ENCODE data around the gene OSBP2. TPM values are rescaled to one million over a fixed set of nuclear protein-coding genes. Genes with fewer than 3 reads are reported as not detected.

Gene OSBP2
- total and polyA plus RNA-seq, 10 donors = 0.38 to 41.4 (median 6.5) TPM

DNA sequence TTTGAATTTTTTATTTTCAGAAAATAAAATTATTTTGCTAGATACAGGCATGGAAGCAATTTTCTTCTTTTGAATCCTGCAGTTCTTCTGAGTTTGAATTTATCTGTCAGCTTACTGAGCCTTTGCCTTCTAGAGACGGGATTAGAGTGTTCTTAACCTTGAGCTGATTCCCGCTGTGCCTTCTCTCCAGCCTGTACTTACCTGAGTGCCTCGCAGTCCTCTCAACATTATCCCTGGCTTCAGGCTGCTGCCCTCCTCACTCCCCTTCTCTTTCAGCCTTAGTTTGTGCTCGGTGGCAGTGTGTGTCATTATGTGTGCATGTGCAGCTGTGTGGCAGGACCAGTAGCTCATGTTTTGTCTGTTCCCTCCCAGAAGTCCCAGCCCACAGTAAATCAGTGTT, 24.3 kb downstream of the OSBP2 start:
- Histone ChIP-seq H3K9me3 (no peaks in the 10 kb centered on the region), H3K27me3 (replicated peaks in 1 of 7) (no peaks in the 10 kb centered on the region), H3K4me1 (peaks cover 0 to 8% (median 0%) of the 10 kb centered on the region in 6 donors), H3K27ac (peak overlapping the region in 1 of 8 donors; percentile 14), H3K36me3 (no peaks in the 10 kb centered on the region), H3K4me3 (no peak overlapping the region)
- intact Hi-C loops (cut with DNase I; ENCODE audit: low total_unique reads) = no loop called here
- TF ChIP-seq, protein P1, sequence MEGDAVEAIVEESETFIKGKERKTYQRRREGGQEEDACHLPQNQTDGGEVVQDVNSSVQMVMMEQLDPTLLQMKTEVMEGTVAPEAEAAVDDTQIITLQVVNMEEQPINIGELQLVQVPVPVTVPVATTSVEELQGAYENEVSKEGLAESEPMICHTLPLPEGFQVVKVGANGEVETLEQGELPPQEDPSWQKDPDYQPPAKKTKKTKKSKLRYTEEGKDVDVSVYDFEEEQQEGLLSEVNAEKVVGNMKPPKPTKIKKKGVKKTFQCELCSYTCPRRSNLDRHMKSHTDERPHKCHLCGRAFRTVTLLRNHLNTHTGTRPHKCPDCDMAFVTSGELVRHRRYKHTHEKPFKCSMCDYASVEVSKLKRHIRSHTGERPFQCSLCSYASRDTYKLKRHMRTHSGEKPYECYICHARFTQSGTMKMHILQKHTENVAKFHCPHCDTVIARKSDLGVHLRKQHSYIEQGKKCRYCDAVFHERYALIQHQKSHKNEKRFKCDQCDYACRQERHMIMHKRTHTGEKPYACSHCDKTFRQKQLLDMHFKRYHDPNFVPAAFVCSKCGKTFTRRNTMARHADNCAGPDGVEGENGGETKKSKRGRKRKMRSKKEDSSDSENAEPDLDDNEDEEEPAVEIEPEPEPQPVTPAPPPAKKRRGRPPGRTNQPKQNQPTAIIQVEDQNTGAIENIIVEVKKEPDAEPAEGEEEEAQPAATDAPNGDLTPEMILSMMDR (IDR thresholded peaks at IDR 0.05 in 8 of 11, conservative IDR thresholded peaks at IDR 0.05 in 3 of 11) = no peak
- no peak for TF ChIP-seq POLR2A (IDR thresholded peaks at IDR 0.05)
- TF ChIP-seq POLR2AphosphoS5 (IDR thresholded peaks at IDR 0.05) = no peak
- DNase-seq = no peak
- 89 to 93% (median 91%) methylated on average over 4 of the region's 4 CpGs for WGBS, 5 donors

DNA sequence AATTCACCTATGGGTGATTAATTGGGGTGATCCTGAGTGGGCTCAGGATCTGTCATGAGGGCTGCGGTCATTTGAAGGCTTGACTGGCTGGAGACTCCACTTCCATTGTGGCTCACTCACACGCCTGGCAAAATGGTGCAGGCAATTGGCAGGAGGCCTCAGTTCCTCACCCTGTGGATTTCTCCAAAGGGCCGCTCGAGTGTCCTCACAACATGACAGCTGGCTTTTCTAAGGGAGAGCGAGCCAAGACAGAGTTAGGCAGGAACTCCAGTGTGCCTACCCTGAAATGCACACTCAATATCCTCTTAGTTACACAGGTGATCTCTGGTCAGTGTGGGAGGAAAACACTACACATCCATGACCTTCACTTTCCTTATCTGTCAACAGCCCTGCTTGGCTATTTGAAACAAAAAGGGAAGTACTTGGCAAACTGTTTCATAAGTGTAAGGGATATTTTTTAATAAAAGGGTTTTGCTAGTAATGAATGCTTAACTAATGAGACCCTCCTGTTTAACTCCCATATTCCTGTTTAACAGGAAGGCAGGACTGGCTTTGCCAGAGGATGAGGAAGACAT, 25.7 kb downstream of the OSBP2 start:
- H3K4me3 ChIP-seq = no peak overlapping the region
- H3K27me3 ChIP-seq (replicated peaks in 1 of 7) = no peaks in the 10 kb centered on the region
- no peaks in the 10 kb centered on the region for H3K9me3 ChIP-seq
- WGBS, 5 donors = 49 to 78% (median 68%) methylated on average over 3 to 5 of the region's 5 CpGs
- no peaks in the 10 kb centered on the region for H3K36me3 ChIP-seq
- peaks cover 0 to 8% (median 0%) of the 10 kb centered on the region in 6 donors for H3K4me1 ChIP-seq
- intact Hi-C loops (cut with DNase I; ENCODE audit: low total_unique reads) = no loop called here
- TF ChIP-seq, protein P1 (IDR thresholded peaks at IDR 0.05 in 8 of 11, conservative IDR thresholded peaks at IDR 0.05 in 3 of 11) = no peak
- TF ChIP-seq POLR2A (IDR thresholded peaks at IDR 0.05) (no peak), POLR2AphosphoS5 (IDR thresholded peaks at IDR 0.05) (no peak)
- H3K27ac ChIP-seq = peak overlapping the region in 7 of 8 donors; percentile 35 to 70 (median 59)
- no peak for DNase-seq

DNA sequence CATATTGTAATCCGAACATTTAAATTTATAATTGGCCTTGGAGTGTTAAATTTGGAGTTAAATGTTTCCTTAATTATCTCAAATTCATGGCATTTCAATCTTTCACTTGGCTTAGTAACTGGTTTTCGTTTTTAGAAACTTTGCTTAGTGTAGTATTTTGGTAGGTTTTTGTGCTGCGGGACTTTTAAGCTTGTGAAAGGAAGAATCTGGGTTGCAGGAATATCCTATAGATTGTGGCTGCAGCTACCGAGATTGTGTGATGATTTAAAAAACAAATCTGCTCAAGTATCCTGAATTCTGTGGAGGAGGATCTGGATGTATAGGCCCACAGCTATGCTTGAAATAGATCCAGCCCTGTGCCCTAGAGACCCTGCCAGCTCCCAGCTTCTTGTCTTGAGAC, 27.1 kb downstream of the OSBP2 start:
- no peak for TF ChIP-seq POLR2AphosphoS5 (IDR thresholded peaks at IDR 0.05)
- no peak for TF ChIP-seq POLR2A (IDR thresholded peaks at IDR 0.05)
- TF ChIP-seq, protein P1 (IDR thresholded peaks at IDR 0.05 in 8 of 11, conservative IDR thresholded peaks at IDR 0.05 in 3 of 11) = no peak
- DNase-seq = no peak
- Histone ChIP-seq H3K4me3 (no peak overlapping the region), H3K4me1 (peaks cover 0 to 8% (median 0%) of the 10 kb centered on the region in 6 donors), H3K36me3 (no peaks in the 10 kb centered on the region), H3K27me3 (replicated peaks in 1 of 7) (no peaks in the 10 kb centered on the region), H3K27ac (no peak overlapping the region), H3K9me3 (no peaks in the 10 kb centered on the region)
- intact Hi-C loops (cut with DNase I; ENCODE audit: low total_unique reads) = no loop called here
- WGBS, 5 donors = 75 to 89% (median 83%) methylated on average over 4 of the region's 4 CpGs

DNA sequence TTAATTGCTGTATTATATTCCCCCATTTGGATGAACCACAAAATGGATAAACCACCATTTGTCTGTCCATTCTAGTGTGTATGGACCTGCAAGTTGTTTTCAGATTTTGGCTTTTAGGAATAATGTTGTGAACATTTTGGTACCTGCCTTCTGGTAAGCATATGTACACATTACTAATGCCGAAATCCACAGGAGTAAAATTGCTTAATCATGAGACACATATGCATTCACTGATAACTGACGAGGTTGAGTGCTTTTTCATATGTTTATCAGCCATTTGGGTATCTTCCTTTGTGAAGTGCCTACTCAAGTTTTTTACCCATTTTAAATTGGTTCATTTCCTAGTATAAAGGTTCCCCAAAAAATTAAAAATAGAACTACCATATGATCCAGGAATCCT, 34.2 kb downstream of the OSBP2 start:
- intact Hi-C loops (cut with DNase I; ENCODE audit: low total_unique reads) = no loop called here
- no peaks in the 10 kb centered on the region for H3K27me3 ChIP-seq (replicated peaks in 1 of 7)
- no peaks in the 10 kb centered on the region for H3K36me3 ChIP-seq
- 78 to 85% (median 82%) methylated on average over 2 of the region's 2 CpGs for WGBS, 5 donors
- TF ChIP-seq, protein P1 (IDR thresholded peaks at IDR 0.05 in 8 of 11, conservative IDR thresholded peaks at IDR 0.05 in 3 of 11) = no peak
- TF ChIP-seq POLR2A (IDR thresholded peaks at IDR 0.05) (no peak), POLR2AphosphoS5 (IDR thresholded peaks at IDR 0.05) (no peak)
- no peak for DNase-seq
- no peak overlapping the region for H3K4me3 ChIP-seq
- H3K9me3 ChIP-seq = no peaks in the 10 kb centered on the region
- no peaks in the 10 kb centered on the region for H3K4me1 ChIP-seq
- H3K27ac ChIP-seq = no peak overlapping the region
